Activated naive CD8-positive, alpha-beta T cell (primary cell): ENCODE data around the gene IQGAP1.

Experiments used
- H3K27ac Mint-ChIP-seq: one replicate; pipeline ENCODE4 v1.8.0; 2021; ENCODE audit warnings: mixed read lengths
- H3K27me3 Mint-ChIP-seq: one replicate; pipeline ENCODE4 v1.8.0; 2021; ENCODE audit warnings: mixed read lengths
- H3K36me3 Mint-ChIP-seq: one replicate; pipeline ENCODE4 v1.8.0; 2021; ENCODE audit warnings: mixed read lengths
- H3K4me1 Mint-ChIP-seq: one replicate; pipeline ENCODE4 v1.8.0; 2021; ENCODE audit warnings: low read depth, mixed read lengths
- H3K4me3 Mint-ChIP-seq: one replicate; pipeline ENCODE4 v1.8.0; 2021; ENCODE audit warnings: mild to moderate bottlenecking, mixed read lengths
- H3K9me3 Mint-ChIP-seq: one replicate; pipeline ENCODE4 v1.8.0; 2021; ENCODE audit warnings: low read depth, mixed read lengths

Gene IQGAP1

DNA sequence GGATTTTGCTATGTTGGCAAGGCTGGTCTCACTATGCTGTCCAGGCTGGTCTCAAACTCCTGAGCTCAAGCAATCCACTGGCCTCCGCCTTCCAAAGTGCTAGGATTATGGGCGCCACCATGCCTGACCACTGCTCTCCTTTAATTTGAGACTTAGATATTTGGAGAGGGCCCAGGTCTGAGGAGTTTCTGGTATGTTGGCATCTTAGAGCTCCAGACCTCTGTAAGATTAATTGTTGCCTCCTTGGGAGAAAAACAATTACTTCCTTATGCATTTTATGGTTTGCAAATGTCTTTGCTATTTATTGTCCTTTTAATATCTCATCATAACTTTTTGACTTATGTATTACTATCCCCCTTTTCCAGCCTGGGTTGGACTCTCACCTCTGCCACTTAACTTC, 33.1 kb upstream of the IQGAP1 start:
- H3K27ac Mint-ChIP-seq, result no peak overlapping the region
- no peak overlapping the region for H3K4me3 Mint-ChIP-seq
- peaks cover 4% of the 10 kb centered on the region for H3K4me1 Mint-ChIP-seq
- no peaks in the 10 kb centered on the region for H3K36me3 Mint-ChIP-seq
- no peaks in the 10 kb centered on the region for H3K9me3 Mint-ChIP-seq
- no peaks in the 10 kb centered on the region for H3K27me3 Mint-ChIP-seq

DNA sequence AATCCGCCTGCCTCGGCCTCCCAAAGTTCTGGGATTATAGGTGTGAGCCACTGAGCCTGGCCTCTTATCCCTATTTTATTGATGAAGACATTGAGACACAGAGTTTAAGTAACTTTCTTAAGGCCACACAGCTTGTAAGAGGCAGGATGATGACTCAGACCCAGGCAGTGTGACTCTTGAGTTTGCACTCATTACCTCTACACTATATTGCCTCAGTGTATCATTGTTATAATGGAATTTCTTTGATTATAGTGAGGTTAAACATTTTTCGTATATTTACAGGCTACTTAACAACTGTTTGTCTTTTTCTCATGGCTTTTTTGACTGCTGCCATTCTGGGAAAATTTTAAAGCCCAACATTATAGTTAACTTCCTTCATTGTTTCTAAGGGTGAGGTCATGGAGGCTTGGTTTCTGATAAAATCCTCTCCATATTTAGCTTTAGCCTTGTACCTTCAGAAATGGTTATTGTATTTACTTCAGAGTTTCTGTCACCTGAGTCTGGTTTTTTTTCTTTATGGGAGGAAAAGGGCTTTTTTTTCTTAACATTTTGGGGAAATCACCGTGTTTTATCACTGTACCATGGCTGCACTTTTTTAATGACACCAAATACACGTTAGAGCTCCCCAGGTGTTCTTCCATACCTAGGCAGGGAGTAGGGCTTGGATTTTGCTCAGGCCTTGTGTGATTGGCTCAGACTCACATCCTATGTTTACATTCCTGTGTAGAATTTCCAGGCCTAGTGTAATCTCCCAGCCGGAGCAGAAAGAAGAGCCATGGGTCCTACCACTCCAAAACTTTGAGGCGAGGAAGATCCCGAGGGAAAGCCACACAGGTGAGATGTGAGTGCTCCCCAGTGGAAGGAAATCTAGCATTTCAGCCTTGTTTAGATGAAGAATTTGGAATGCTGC, 29.7 kb upstream of the IQGAP1 start:
- no peak overlapping the region for H3K27ac Mint-ChIP-seq
- H3K9me3 Mint-ChIP-seq, result no peaks in the 10 kb centered on the region
- H3K4me3 Mint-ChIP-seq, result no peak overlapping the region
- H3K36me3 Mint-ChIP-seq, result no peaks in the 10 kb centered on the region
- peaks cover 14% of the 10 kb centered on the region for H3K4me1 Mint-ChIP-seq
- H3K27me3 Mint-ChIP-seq, result no peaks in the 10 kb centered on the region

DNA sequence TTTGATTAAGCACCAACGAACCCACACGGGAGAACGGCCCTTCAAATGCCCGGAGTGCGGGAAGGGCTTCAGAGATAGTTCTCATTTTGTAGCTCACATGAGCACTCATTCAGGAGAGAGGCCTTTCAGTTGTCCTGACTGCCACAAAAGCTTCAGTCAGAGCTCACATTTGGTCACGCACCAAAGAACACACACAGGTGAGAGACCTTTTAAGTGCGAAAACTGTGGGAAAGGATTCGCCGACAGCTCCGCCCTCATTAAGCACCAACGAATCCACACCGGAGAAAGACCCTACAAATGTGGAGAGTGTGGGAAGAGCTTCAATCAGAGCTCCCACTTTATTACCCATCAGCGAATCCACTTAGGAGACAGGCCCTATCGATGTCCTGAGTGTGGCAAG, 27.3 kb upstream of the IQGAP1 start:
- Mint-ChIP-seq H3K27ac (no peak overlapping the region), H3K4me3 (no peak overlapping the region), H3K36me3 (no peaks in the 10 kb centered on the region), H3K4me1 (peaks cover 19% of the 10 kb centered on the region), H3K27me3 (no peaks in the 10 kb centered on the region), H3K9me3 (no peaks in the 10 kb centered on the region)

DNA sequence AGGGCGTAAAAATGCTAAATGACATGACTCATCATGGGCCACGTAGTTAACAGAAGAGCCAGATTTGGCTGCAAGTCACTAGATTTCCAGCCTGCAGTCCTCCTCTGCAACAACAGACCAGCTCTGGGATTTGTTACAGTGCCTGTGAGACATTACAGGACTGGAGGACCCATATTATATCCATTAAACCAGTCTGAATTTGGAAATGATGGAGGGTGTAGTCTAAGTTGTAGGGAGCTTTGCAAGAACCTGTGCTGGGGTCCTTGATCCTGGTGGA, 25.2 kb upstream of the IQGAP1 start:
- Mint-ChIP-seq H3K27ac (no peak overlapping the region), H3K27me3 (no peaks in the 10 kb centered on the region), H3K9me3 (no peaks in the 10 kb centered on the region), H3K36me3 (no peaks in the 10 kb centered on the region), H3K4me1 (peaks cover 19% of the 10 kb centered on the region), H3K4me3 (no peak overlapping the region)

DNA sequence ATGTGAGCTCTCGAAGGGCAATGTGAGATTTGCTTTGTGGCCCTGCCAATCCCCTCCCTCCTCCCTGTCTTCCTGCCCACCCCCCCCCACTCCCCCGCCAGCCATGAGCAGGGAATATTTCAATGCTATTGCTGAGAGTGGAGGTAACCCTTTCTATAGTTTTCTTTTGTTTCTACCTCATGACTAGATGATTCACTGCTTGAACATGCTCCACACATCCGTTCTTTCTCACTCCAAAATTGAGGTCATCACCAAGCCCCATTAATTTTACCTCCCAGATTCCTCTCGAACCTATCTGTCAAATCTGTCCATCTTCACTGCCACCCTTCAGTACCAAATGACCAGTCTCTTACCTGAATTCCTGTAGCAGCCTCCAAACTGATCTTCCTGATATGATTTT, 23.8 kb upstream of the IQGAP1 start:
- Mint-ChIP-seq H3K27ac (no peak overlapping the region), H3K9me3 (no peaks in the 10 kb centered on the region), H3K4me1 (peaks cover 19% of the 10 kb centered on the region), H3K36me3 (no peaks in the 10 kb centered on the region), H3K4me3 (no peak overlapping the region), H3K27me3 (no peaks in the 10 kb centered on the region)

DNA sequence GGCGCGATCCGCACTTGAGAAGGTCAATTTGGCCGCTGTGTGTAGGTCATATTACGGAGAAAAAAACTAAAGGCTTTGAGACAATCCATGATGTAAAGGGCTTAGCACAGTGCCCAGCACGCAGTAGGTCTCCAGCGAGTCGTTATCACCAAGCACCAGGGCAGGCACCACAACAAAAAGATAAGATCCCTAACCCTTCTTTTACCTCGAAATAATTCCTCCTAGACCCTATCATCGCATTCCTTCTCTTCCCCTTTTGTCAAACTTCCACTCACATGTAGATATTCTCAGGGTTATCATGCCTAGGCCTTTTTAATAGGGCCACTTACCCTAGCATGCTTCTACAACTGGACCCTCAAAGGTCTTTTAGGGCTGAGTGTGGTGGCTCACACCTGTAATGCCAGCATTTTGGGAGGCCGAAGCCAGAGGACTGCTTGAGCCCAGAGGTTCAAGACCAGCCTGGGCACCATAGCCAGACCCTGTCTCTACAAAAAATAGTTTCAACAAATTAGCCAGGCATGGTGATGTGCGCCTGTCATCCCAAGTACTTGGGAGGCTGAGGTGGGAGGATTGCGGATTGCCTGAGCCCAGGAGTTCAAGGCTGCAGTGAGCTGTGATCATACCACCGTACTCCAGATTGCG, 22.5 kb upstream of the IQGAP1 start:
- Mint-ChIP-seq H3K27me3 (no peaks in the 10 kb centered on the region), H3K27ac (no peak overlapping the region), H3K4me3 (no peak overlapping the region), H3K4me1 (peaks cover 19% of the 10 kb centered on the region), H3K36me3 (no peaks in the 10 kb centered on the region), H3K9me3 (no peaks in the 10 kb centered on the region)

DNA sequence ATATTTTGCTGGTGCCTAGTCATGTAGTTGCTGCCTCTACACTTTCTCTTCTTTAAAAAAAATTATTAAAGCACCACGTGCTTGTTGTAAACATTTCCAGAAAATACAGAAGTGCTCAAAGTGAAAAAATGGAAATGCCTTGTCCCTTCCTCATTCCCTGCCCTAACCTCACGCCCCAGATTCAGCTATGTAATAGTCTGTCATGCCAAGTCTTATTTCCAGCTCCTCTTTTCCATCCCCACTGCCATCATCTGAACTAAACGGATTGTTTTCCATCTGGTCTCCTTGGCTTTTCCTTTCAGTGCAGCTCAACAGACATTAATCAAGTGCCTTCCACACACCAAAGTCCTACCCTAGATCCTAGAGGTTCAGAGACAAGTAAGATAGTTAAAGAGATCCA, 20.5 kb upstream of the IQGAP1 start:
- Mint-ChIP-seq H3K9me3 (no peaks in the 10 kb centered on the region), H3K36me3 (no peaks in the 10 kb centered on the region), H3K4me3 (no peak overlapping the region), H3K27me3 (no peaks in the 10 kb centered on the region), H3K4me1 (peaks cover 11% of the 10 kb centered on the region), H3K27ac (no peak overlapping the region)

DNA sequence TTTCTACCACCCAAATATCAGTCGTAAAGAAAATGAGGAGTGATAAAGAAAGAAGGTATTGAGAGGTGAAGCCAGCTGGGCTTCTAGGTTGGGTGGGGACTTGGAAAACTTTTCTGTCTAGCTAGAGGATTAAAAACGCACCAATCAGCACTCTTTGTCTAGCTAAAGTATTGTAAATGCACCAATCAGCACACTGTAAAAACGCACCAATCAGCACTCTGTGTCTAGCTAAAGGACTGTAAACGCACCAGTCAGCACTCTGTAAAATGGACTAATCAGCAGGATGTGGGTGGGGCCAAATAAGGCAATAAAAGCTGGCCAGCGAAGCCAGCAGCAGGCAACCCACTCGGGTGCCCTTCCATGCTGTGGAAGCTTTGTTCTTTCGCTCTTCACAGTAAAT, 13.0 kb upstream of the IQGAP1 start:
- no peaks in the 10 kb centered on the region for H3K27me3 Mint-ChIP-seq
- H3K36me3 Mint-ChIP-seq, result peaks cover 2% of the 10 kb centered on the region
- H3K27ac Mint-ChIP-seq, result no peak overlapping the region
- H3K4me3 Mint-ChIP-seq, result no peak overlapping the region
- H3K9me3 Mint-ChIP-seq, result peaks cover 4% of the 10 kb centered on the region
- H3K4me1 Mint-ChIP-seq, result peaks cover 44% of the 10 kb centered on the region

DNA sequence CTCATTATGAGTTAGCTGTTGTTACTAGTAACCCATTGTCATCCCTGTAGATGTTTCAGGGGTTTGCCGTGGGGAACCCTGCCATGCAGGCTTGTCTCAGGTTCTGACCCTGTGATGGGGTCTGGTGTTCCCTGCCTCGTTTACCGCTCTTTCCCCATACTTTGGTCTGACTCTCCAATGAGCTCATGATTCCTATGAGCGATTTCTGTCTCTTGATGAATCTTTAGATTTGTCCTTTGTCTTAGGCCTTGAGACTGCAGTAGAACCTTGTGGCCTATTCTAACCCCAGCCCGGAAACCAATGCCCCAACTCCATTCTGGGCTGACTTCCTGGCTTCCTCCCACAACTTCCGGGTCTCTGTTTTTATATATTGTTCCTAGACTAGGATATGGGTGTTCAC, 11.3 kb upstream of the IQGAP1 start:
- Mint-ChIP-seq H3K27me3 (no peaks in the 10 kb centered on the region), H3K9me3 (peaks cover 4% of the 10 kb centered on the region), H3K4me3 (peak overlapping the region; percentile 70)

DNA sequence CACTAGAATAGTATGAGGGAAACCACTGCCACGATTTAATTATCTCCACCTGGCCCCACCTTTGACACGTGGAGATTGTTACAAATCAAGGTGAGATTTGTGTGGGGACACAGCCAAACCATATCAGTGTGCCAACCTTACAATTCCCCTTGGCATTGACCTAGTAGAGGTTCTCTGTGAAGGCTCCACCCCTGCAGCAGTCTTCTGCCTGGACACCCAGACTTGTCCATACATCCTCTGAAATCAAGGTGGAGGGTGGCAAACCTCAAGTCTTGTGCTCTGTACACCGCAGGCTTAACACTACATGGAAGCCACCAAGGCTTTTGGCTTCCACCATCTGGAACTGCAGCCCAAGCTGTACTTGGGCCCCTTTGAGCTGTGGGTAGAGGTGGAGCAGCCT, 8.8 kb upstream of the IQGAP1 start:
- peaks cover 48% of the 10 kb centered on the region for H3K4me1 Mint-ChIP-seq
- H3K9me3 Mint-ChIP-seq, result peaks cover 4% of the 10 kb centered on the region
- no peaks in the 10 kb centered on the region for H3K27me3 Mint-ChIP-seq
- no peak overlapping the region for H3K4me3 Mint-ChIP-seq
- peaks cover 4% of the 10 kb centered on the region for H3K36me3 Mint-ChIP-seq
- no peak overlapping the region for H3K27ac Mint-ChIP-seq

More for the DNA sequence above, 11.3 kb upstream of the IQGAP1 start:
- peaks cover 4% of the 10 kb centered on the region for H3K36me3 Mint-ChIP-seq
- peak overlapping the region; percentile 94 for H3K27ac Mint-ChIP-seq
- H3K4me1 Mint-ChIP-seq, result peaks cover 48% of the 10 kb centered on the region

DNA sequence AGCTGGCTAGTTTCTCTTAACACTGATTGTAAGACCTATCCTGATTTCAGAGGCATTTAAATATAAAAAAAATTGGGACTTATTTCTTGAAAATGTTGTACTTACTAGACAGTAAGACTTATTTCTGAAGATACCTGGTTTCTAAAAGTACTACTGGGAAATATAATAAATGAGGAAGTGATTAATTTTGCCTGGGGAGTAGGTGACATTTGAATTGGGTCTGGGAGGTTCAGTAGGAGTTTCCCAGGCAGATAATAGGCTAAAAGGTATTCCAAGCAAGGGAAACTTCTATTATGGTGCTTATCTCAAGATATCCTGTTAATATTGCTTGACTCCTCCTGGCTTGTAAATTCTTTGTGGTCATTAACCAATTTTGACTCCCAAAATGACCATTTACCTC, 6.5 kb upstream of the IQGAP1 start:
- Mint-ChIP-seq H3K27me3 (no peaks in the 10 kb centered on the region), H3K27ac (no peak overlapping the region), H3K4me1 (peaks cover 29% of the 10 kb centered on the region), H3K4me3 (no peak overlapping the region), H3K36me3 (peaks cover 2% of the 10 kb centered on the region), H3K9me3 (peaks cover 4% of the 10 kb centered on the region)

DNA sequence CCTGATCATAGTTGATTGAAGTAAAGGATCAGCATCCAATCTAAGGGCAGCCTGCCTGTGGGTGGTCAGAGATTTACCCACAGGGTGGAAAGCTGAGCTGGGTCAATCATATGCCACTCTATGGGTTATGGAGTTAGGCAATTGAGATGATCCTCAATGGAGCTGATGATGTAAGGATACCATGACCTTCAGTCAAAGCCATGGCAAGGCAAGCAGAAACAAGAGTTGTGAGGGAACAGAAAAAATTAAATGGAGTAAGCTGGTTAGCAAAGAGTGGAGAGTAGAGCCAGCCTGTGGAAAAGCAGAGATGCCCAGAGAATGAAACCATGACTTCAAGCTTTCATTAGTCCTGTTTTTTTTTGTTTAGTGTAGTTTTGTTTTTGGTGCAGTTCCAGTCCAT, 5.7 kb upstream of the IQGAP1 start:
- Mint-ChIP-seq H3K9me3 (peaks cover 3% of the 10 kb centered on the region), H3K27me3 (no peaks in the 10 kb centered on the region)

DNA sequence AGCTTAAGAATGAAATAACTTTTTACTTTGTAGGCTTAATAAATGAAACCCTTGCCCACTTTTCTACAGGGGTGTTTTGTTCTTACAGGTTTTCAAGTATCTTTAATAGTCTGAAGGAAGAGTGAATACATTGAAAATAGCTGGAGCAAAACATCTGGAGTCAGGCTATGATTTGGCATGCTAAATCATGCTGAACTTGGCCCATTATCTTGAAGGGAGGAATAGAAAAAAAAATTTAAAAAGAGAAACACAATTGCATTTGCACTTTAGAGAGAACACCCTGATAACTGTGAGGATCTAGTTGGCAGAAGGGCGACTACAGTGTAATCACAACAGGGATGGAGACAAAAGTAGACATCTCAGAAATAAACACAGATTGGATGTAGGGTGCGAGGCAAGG, 1.8 kb upstream of the IQGAP1 start:
- no peak overlapping the region for H3K27ac Mint-ChIP-seq
- no peaks in the 10 kb centered on the region for H3K9me3 Mint-ChIP-seq
- H3K36me3 Mint-ChIP-seq, result peaks cover 3% of the 10 kb centered on the region
- peak overlapping the region; percentile 42 for H3K4me3 Mint-ChIP-seq
- H3K27me3 Mint-ChIP-seq, result no peaks in the 10 kb centered on the region
- peaks cover 26% of the 10 kb centered on the region for H3K4me1 Mint-ChIP-seq

More for the DNA sequence above, 5.7 kb upstream of the IQGAP1 start:
- Mint-ChIP-seq H3K4me3 (no peak overlapping the region), H3K27ac (no peak overlapping the region), H3K36me3 (peaks cover 2% of the 10 kb centered on the region), H3K4me1 (peaks cover 21% of the 10 kb centered on the region)

DNA sequence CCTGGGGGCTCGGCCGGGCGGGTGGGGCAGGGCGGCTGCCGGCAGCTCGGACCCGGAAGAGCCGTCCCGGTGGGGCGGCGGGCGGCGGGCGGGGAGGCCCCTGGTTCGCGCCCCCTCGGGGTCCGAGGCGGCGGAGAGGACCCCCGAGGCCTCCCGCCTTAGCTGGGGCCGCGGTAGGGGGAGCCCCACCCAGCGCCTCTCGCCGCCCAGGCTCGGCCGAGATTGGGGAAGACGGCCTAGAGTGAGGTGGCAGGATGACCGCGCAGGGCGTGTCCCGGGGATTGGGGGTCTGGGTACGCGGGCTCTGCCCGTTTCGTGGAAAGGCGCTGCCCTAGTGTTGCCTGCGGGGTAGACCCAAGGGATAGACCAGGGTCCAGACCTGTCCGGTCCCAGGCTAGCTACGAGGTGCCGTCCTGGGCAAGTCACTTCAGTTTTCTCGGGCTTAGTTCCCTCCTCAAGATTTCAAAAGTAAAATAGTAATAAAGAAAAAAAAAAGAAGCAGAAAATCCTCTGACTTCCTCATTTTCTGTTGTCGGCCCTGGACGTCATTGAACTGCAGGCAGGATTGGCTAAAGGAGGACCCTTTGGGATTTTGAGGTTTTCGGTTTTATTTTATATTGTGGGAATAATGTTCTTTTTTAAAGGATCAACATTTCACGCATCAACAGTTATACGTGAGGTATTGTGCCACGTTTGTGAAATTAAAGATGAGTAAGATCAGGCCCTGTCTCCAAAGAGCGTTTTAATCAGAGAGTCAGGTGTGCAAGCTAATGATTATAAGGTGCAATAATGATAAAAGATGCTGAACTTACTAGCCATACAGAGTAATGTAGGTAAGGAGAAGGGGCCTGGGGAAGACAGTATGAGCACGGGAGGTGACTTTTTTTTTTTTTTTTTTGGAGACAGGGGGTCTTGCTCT, 679 bp downstream of the IQGAP1 start:
- peaks cover 47% of the 10 kb centered on the region for H3K4me1 Mint-ChIP-seq
- H3K4me3 Mint-ChIP-seq, result peak overlapping the region; percentile 88
- H3K36me3 Mint-ChIP-seq, result peaks cover 9% of the 10 kb centered on the region
- peak overlapping the region; percentile 89 for H3K27ac Mint-ChIP-seq
- no peaks in the 10 kb centered on the region for H3K9me3 Mint-ChIP-seq
- no peaks in the 10 kb centered on the region for H3K27me3 Mint-ChIP-seq

DNA sequence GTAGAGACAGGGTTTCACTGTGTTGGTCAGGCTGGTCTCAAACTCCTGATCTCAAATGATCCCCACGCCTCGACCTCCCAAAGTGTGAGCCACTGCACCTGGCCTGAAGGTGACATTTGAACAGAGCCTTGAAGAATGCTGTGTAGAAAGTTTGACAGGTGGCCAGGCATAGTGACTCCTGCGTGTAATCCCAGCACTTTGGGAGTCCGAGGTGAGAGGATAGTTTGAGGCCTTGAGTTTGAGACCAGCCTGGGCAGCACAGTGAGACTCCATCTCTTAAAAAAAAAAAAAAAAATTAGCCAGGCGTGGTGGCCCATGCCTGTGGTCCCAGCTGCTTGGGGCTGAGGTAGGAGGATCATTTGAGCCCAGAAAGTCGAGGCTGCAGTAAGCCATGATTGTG, 1.5 kb downstream of the IQGAP1 start:
- no peaks in the 10 kb centered on the region for H3K27me3 Mint-ChIP-seq
- H3K27ac Mint-ChIP-seq, result no peak overlapping the region
- H3K4me1 Mint-ChIP-seq, result peaks cover 52% of the 10 kb centered on the region
- H3K36me3 Mint-ChIP-seq, result peaks cover 9% of the 10 kb centered on the region
- H3K4me3 Mint-ChIP-seq, result peak overlapping the region; percentile 88
- no peaks in the 10 kb centered on the region for H3K9me3 Mint-ChIP-seq
